GM12864 (cell line): ENCODE measurements around the gene TSPAN5.

Source experiments
- DNase-seq: peaks from one replicate; pipeline ENCODE4 v3.0.0-alpha.2; 2011; ENCODE audit warnings: low read depth
- H3K4me3 ChIP-seq: 2 replicates; pipeline ENCODE4 v1.5.1; 2011; ENCODE audit warnings: mild to moderate bottlenecking, low read depth, low read length, control low read depth
- TF ChIP-seq, protein P1 (sequence below): IDR thresholded peaks from 2 replicates; pipeline ENCODE4 v1.5.1; 2011; ENCODE audit warnings: low read depth, mild to moderate bottlenecking, moderate library complexity, low read length, control low read depth, inconsistent platforms; ENCODE audit errors: missing control alignments

TSPAN5 gene

DNA sequence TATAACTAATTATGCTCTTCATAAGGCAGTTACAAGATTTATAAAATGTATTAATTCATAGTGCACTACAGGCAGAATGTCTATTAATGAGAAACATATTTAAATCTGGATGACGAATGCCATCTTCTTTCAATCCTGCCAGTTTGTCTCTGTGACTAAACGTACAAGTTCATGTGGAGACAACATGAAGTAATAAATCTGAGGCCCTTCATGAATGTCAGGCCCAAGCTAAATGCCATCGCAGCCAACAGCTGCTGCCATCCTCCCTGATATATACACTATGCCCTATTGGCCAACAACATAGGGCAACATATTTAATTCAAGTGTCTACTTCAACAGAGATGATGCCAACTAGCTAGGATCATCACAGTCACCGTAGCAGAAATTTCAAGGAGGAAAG is 43.7 kb downstream of the TSPAN5 start:
- no peak overlapping the region for H3K4me3 ChIP-seq
- TF ChIP-seq, protein P1, sequence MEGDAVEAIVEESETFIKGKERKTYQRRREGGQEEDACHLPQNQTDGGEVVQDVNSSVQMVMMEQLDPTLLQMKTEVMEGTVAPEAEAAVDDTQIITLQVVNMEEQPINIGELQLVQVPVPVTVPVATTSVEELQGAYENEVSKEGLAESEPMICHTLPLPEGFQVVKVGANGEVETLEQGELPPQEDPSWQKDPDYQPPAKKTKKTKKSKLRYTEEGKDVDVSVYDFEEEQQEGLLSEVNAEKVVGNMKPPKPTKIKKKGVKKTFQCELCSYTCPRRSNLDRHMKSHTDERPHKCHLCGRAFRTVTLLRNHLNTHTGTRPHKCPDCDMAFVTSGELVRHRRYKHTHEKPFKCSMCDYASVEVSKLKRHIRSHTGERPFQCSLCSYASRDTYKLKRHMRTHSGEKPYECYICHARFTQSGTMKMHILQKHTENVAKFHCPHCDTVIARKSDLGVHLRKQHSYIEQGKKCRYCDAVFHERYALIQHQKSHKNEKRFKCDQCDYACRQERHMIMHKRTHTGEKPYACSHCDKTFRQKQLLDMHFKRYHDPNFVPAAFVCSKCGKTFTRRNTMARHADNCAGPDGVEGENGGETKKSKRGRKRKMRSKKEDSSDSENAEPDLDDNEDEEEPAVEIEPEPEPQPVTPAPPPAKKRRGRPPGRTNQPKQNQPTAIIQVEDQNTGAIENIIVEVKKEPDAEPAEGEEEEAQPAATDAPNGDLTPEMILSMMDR = no peak
- no peak for DNase-seq

DNA sequence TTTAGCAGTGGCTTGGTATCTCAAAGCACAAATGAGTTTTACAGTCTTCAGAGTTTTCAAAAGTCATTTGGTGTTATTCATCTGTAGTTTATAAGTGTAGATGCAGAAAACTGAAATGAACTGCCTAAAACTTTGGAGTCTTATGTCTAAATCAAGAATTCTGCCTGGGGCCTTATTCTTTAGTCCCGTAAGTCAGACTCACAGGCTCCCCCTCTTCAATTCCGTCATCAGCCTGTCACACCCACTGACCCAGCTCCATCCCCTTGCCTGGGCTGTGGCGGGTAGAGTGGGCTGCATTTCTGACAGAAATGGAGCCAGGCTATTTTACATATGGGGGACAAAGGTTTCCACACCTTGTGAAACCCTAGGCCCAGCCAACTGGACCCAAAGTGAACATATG is 44.3 kb downstream of the TSPAN5 start:
- TF ChIP-seq, protein P1 = no peak
- no peak for DNase-seq
- H3K4me3 ChIP-seq = no peak overlapping the region

DNA sequence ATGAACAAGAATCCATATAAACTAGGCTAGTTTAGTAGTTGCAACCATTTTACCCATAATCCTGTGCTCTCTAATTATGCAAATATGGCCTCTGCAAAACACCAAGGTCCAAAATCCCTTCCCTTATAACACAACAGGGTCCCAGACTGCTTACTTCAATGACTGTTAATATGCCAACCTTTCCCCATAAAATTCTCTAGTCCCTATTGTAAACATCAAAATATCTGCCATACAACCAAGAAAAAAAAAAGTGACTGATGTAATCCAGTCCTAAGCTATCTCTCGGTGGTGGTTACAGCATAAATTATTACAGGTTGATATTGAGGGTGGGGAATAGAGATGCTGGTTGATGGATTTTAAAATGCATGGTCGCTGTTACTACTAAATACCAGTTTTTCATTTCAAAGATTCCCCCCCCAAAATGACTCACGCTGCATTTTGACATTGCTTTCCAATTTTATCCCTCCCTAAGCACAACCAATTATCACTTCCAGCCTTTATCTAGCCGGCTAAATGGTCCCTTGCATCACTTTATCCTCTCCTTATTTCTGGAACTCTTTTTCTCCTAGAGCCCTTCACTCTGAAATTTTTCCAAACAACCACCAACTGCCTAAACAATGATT is 44.8 kb downstream of the TSPAN5 start:
- no peak overlapping the region for H3K4me3 ChIP-seq
- no peak for DNase-seq
- TF ChIP-seq, protein P1 = no peak

DNA sequence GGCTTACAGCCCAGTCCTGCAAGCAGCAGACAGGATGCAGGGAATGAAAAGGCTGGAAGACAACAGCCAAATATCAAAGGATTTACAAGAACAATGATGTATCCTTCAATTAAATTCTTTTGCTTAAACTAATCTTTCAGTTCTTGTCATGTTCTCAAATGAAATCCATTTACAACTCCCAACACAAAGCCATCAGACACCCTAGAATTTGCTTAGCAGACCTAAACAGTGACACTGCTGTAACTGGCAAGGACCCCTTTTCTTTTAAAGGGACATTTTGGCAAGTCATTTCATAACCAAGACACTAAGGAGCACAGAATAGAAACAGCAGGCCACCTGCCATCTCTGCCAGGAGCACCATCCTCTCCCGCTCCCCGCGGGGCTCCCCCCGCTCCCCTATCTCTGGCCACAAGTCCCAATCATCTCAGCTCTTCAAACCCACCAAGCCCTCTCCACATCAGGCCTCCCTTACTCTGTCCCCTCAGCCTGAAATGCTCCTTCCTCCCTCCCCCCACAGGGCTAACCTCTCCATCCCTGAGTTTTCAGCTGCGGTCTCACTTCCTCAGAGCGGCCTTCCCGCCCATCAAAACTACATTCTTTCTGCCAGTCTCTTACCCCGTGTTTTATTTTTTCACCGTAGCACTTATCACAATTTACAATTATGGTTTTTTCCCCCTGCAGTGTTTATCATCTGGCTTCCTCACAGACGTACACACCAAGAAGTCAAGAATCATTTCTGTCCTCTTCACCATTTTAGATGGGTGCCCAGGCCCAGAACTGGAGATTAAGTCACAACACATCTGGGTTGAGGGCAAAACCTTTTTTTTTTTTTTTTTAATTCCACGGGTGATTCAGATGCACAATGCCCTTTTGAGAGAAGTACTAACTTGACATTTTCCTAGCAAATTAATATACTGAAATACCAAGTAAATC is 45.8 kb downstream of the TSPAN5 start:
- TF ChIP-seq, protein P1 = no peak
- no peak for DNase-seq
- H3K4me3 ChIP-seq = no peak overlapping the region

DNA sequence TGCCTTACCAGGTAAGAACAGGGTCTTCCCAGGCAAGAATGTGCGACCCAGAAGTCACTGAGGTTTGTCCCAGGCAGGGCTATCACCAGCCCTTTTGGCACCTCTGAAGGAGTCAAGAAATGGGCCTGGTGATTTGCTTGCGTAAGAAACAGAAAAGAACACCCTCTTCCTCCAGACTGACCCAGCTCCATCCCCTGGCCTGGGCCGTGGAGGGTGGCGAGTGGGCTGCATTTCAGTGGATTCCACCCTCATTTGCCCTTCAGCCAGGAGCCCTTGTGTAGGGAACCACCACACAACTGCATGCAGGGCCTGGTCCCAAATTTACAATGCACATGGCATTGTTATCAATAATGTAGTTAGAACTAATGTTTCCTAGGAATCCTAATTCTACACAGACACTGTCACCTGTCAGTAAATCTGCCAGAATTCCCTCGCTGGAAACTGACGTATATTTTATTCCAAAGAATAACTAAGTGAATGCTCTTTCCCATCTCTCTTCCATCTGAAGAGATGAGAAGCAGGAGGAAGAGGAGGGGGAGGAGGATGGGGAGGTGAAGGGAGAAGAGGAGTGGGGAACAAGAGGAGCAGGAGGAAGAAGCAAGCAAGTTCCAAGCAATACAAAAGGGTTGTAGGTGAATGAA is 46.6 kb downstream of the TSPAN5 start:
- TF ChIP-seq, protein P1 = no peak
- no peak for DNase-seq
- H3K4me3 ChIP-seq = no peak overlapping the region

DNA sequence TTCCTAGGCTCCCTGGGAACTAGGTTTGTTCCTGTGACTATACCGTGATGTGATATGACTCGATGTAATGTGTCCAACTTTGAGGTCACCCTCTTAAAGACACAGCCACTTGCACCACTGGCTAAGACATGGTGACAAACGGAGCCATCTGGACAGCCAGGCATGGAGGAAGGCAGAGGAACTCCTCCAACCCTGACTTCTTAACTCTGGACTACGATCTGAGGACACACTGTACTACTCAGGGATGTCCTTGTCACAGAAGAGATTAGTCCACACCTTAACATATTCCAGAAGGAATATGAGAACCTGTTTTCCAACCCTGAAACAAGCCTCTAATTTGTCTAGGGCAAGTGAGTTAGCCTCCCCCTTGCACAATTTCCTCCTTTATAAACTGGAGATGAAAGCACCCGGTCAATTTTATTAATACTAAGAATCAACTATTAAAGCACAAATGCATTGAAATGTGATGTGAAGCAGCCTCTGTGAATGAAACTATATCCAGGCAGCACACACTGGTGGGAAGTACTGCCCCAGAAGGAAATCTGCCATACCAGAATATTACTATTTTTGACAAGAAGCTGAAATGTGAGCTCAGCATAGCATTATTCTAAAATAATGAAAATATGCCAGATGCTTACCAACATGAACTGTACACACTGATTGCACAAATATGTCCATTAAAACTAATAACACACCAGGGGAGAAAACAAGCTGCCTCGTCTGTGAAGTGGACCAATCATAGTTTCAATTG is 47.3 kb downstream of the TSPAN5 start:
- TF ChIP-seq, protein P1 = no peak
- DNase-seq = no peak

More for the DNA sequence above, 47.3 kb downstream of the TSPAN5 start:
- no peak overlapping the region for H3K4me3 ChIP-seq
